ENCODE results near the gene ZNF124. TPM values are rescaled to one million over a fixed set of nuclear protein-coding genes. Genes with fewer than 3 reads are reported as not detected.

Gene ZNF124
- total RNA-seq, 1 experiment from 2014 or later = 16.3 TPM

- ChIA-PET RAD21 (ENCODE audit: low non-redundant PET in 1 of 2, low total read pairs in 2 of 2, uncharacterized antibody in 2 of 2, unreplicated experiment in 2 of 2) (no interaction called here), POLR2A (no interaction called here)
- no peaks in the 10 kb centered on the region for H3K27me3 ChIP-seq (ENCODE audit: insufficient read depth, low read length)
Measured at GRCh38 chr1:247173431-247173830, 1.6 kb upstream of the ZNF124 start.

More at GRCh38 chr1:247173431-247173830, 1.6 kb upstream of the ZNF124 start:
- H2AFZ ChIP-seq (ENCODE audit: low read depth, low read length, poor library complexity, severe bottlenecking) = no peak overlapping the region
- intact Hi-C loops (cut with micrococcal nuclease) = no loop called here
- ATAC-seq = no peak
- H3K9me2 ChIP-seq (ENCODE audit: insufficient read depth) = no peaks in the 10 kb centered on the region
- H3K9me3 ChIP-seq (ENCODE audit: control insufficient read depth in 1 of 2, insufficient read depth in 1 of 2, low read depth in 1 of 2, low read length in 2 of 2) = no peaks in the 10 kb centered on the region
- no TSS peak for BruUV-seq (replicated peaks)
- H3K4me1 ChIP-seq (ENCODE audit: control insufficient read depth in 1 of 2, insufficient read depth in 2 of 2, low read length in 2 of 2) = no peaks in the 10 kb centered on the region; a peak in 1 of 4 replicates
- no peak overlapping the region for H3K9ac ChIP-seq (ENCODE audit: low read length)
- TF ChIP-seq POLR2AphosphoS5 (IDR thresholded peaks at IDR 0.05; ENCODE audit: low read depth, low read length) = no peak
- TF ChIP-seq FOSL1 (IDR thresholded peaks at IDR 0.05; ENCODE audit: low read depth) = no peak
- no peak for TF ChIP-seq ZBTB33 (IDR thresholded peaks at IDR 0.05; ENCODE audit: extremely low read depth, insufficient replicate concordance, low read length)
- no peak for TF ChIP-seq ATF3 (IDR thresholded peaks at IDR 0.05)
- TF ChIP-seq ELF1 (IDR thresholded peaks at IDR 0.05; ENCODE audit: borderline replicate concordance, low read depth) = no peak
- no peak for TF ChIP-seq SP1 (IDR thresholded peaks at IDR 0.05; ENCODE audit: low read depth)
- TF ChIP-seq CTCF (IDR thresholded peaks at IDR 0.05 in 2 of 3, conservative IDR thresholded peaks at IDR 0.05 in 1 of 3; ENCODE audit: borderline replicate concordance in 1 of 3, insufficient read depth in 1 of 3, low read depth in 2 of 3, low read length in 2 of 3) = no peak
- no peak for TF ChIP-seq JUND (IDR thresholded peaks at IDR 0.05)
- TF ChIP-seq SRF (IDR thresholded peaks at IDR 0.05; ENCODE audit: low read depth) = no peak
- TF ChIP-seq MAX (IDR thresholded peaks at IDR 0.05) = no peak
- no peak overlapping the region for H3K4me2 ChIP-seq (ENCODE audit: low read length)
- CTCF ChIA-PET = no interaction called here
- H4K20me1 ChIP-seq (ENCODE audit: insufficient read depth) = no peaks in the 10 kb centered on the region
- no peak for DNase-seq (ENCODE audit: low read depth, low spot score)
- peaks cover 0 to 4% of the 10 kb centered on the region in 2 experiments; a peak in 1 of 4 replicates for H3K36me3 ChIP-seq (ENCODE audit: control insufficient read depth in 1 of 2, insufficient read depth in 2 of 2, low read length in 2 of 2)
- peaks cover 10% of the 10 kb centered on the region for H3K79me2 ChIP-seq (ENCODE audit: insufficient read depth, low read length)
- H3K27ac ChIP-seq (ENCODE audit: low read depth, low read length) = no peak overlapping the region
- H3K4me3 ChIP-seq (replicated peaks in 1 of 2; ENCODE audit: low read depth in 1 of 2, low read length in 2 of 2) = no peak overlapping the region
